GM12878 (cell line): ENCODE results near the gene KRTAP19-1. TPM values are rescaled to one million over a fixed set of nuclear protein-coding genes. Genes with fewer than 3 reads are reported as not detected.

ENCODE experiments used
- ATF7 ChIP-seq: fragments of 450-650 bp; IDR thresholded peaks from 2 replicates; pipeline ENCODE4 v1.6.1; 2016; ENCODE audit warnings: low read depth, mild to moderate bottlenecking
- CBX5 ChIP-seq: sonication (generic); IDR thresholded peaks from 2 replicates; pipeline ENCODE4 v1.6.1; 2016; ENCODE audit warnings: low read depth, moderate library complexity, mild to moderate bottlenecking, inconsistent platforms
- GABPA ChIP-seq: IDR thresholded peaks from 2 replicates; pipeline ENCODE4 v1.6.1; 2014; ENCODE audit warnings: antibody characterized with exemption, low read depth, mild to moderate bottlenecking, inconsistent platforms
- ZNF622 ChIP-seq: fragments of 450-650 bp; IDR thresholded peaks from 2 replicates; pipeline ENCODE4 v1.6.1; 2017; ENCODE audit warnings: mild to moderate bottlenecking, inconsistent platforms
- polyA plus RNA-seq, 11 experiments: library from polyadenylated mRNA; depleted of rRNA in 4 of 11; unstranded in 6 of 11; stranded (reverse) in 5 of 11; fragments of >200 nt; fragmentation: Nextera tagmentation in 4 of 11; fragmentation: Illumina TruSeq in 1 of 11; extraction: Ambion mirVana in 4 of 11; extraction: Trizol in 1 of 11; gene quantifications; 1 replicate in 1 of 11; 2 replicates in 10 of 11; pipeline versions ENCODE4 v1.2.1 to v1.2.3, GENCODE V29; 2011 to 2016; ENCODE audit warnings: inconsistent platforms in 2 of 11, missing spikeins in 2 of 11, low read depth in 1 of 11
- total RNA-seq, 4 experiments: library from RNA; depleted of rRNA in 3 of 4; stranded (reverse); fragments of >200 nt in 3 of 4; fragmentation: Illumina TruSeq in 1 of 4; extraction: Trizol in 1 of 4; gene quantifications; 2 replicates each; pipeline versions ENCODE4 v1.2.1 to v1.2.3, GENCODE V29; 2013 to 2021
- TF ChIP-seq, protein P1 (sequence below): fragments of 450-650 bp; IDR thresholded peaks from 2 replicates; pipeline ENCODE4 v1.6.1; 2017; ENCODE audit warnings: mild to moderate bottlenecking, moderate library complexity
- TF ChIP-seq, protein P2 (sequence below): IDR thresholded peaks from 2 replicates; pipeline ENCODE4 v1.6.1; 2012; ENCODE audit warnings: improper control_type of control experiment, low read depth, low read length; ENCODE audit not compliant: insufficient replicate concordance

The KRTAP19-1 gene
- total and polyA plus RNA-seq, 10 of the 15 experiments (the other 5 are each of a cell fraction or from before 2014, with no cell fraction given): not detected

DNA sequence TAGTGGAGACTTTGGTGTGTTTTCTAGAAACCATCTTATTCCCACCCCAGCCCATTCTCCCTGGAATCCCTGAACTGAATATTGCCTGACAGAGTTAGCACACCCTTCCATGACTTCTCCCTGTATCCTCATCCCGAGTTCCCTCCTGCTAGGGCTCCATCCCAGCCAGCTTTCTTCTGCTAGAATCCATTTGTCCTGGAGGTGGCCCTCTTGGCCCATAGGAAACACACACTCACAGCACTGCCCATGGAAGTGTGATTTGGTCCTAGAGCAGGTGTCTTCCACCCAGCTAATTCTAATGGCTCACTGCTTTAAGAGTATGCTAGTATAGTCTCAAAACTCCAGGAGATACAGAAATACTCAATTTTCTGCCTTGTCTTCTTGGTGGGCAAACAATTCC, 36.0 kb downstream of the KRTAP19-1 start (continued):
- TF ChIP-seq, protein P1, sequence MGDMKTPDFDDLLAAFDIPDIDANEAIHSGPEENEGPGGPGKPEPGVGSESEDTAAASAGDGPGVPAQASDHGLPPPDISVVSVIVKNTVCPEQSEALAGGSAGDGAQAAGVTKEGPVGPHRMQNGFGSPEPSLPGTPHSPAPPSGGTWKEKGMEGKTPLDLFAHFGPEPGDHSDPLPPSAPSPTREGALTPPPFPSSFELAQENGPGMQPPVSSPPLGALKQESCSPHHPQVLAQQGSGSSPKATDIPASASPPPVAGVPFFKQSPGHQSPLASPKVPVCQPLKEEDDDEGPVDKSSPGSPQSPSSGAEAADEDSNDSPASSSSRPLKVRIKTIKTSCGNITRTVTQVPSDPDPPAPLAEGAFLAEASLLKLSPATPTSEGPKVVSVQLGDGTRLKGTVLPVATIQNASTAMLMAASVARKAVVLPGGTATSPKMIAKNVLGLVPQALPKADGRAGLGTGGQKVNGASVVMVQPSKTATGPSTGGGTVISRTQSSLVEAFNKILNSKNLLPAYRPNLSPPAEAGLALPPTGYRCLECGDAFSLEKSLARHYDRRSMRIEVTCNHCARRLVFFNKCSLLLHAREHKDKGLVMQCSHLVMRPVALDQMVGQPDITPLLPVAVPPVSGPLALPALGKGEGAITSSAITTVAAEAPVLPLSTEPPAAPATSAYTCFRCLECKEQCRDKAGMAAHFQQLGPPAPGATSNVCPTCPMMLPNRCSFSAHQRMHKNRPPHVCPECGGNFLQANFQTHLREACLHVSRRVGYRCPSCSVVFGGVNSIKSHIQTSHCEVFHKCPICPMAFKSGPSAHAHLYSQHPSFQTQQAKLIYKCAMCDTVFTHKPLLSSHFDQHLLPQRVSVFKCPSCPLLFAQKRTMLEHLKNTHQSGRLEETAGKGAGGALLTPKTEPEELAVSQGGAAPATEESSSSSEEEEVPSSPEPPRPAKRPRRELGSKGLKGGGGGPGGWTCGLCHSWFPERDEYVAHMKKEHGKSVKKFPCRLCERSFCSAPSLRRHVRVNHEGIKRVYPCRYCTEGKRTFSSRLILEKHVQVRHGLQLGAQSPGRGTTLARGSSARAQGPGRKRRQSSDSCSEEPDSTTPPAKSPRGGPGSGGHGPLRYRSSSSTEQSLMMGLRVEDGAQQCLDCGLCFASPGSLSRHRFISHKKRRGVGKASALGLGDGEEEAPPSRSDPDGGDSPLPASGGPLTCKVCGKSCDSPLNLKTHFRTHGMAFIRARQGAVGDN: no peak
- no peak for TF ChIP-seq CBX5
- no peak for TF ChIP-seq ZNF622
- TF ChIP-seq, protein P2, sequence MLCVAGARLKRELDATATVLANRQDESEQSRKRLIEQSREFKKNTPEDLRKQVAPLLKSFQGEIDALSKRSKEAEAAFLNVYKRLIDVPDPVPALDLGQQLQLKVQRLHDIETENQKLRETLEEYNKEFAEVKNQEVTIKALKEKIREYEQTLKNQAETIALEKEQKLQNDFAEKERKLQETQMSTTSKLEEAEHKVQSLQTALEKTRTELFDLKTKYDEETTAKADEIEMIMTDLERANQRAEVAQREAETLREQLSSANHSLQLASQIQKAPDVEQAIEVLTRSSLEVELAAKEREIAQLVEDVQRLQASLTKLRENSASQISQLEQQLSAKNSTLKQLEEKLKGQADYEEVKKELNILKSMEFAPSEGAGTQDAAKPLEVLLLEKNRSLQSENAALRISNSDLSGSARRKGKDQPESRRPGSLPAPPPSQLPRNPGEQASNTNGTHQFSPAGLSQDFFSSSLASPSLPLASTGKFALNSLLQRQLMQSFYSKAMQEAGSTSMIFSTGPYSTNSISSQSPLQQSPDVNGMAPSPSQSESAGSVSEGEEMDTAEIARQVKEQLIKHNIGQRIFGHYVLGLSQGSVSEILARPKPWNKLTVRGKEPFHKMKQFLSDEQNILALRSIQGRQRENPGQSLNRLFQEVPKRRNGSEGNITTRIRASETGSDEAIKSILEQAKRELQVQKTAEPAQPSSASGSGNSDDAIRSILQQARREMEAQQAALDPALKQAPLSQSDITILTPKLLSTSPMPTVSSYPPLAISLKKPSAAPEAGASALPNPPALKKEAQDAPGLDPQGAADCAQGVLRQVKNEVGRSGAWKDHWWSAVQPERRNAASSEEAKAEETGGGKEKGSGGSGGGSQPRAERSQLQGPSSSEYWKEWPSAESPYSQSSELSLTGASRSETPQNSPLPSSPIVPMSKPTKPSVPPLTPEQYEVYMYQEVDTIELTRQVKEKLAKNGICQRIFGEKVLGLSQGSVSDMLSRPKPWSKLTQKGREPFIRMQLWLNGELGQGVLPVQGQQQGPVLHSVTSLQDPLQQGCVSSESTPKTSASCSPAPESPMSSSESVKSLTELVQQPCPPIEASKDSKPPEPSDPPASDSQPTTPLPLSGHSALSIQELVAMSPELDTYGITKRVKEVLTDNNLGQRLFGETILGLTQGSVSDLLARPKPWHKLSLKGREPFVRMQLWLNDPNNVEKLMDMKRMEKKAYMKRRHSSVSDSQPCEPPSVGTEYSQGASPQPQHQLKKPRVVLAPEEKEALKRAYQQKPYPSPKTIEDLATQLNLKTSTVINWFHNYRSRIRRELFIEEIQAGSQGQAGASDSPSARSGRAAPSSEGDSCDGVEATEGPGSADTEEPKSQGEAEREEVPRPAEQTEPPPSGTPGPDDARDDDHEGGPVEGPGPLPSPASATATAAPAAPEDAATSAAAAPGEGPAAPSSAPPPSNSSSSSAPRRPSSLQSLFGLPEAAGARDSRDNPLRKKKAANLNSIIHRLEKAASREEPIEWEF: no peak
- TF ChIP-seq ATF7: no peak
- no peak for TF ChIP-seq GABPA
